Measurements from ENCODE around the gene GUCA2A. TPM values are rescaled to one million over a fixed set of nuclear protein-coding genes. Genes with fewer than 3 reads are reported as not detected.

Gene GUCA2A
- polyA plus RNA-seq, 1 donor, result 68.7 TPM

DNA sequence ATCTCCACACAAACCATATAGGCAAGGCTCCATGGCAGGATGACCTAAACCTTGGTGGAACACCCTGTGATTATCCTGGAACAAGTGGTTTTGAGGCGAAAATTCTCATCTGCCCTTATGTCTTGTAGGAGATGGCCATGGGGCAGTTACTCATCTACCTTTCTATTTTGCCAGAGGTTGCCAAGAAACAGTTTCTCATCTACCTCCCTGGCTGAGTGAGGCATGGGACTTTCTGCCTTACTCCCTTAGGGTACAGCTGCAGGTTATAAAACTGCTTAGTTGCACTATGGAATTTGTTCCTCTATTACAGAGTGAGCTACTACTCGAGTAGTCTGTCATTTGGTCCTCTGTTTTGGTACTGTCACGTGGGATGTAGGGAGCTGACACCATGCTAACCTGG is 31.3 kb upstream of the GUCA2A start:
- DNase-seq, result no peak
- no peaks in the 10 kb centered on the region for H3K9me3 ChIP-seq (ENCODE audit: control insufficient read depth, low read depth, low read length)
- H3K27ac ChIP-seq (ENCODE audit: low read length), result no peak overlapping the region
- no peaks in the 10 kb centered on the region for H3K4me1 ChIP-seq (ENCODE audit: control insufficient read depth, insufficient read depth, low read length)
- no peak overlapping the region for H3K4me3 ChIP-seq (ENCODE audit: low read length)
- no CpG with 5 or more reads among the region's 3 CpGs for WGBS (ENCODE audit: insufficient coverage, low lambda C conversion rate)
- peaks cover 45% of the 10 kb centered on the region for H3K36me3 ChIP-seq (ENCODE audit: control insufficient read depth, insufficient read depth, low read length)
- no peaks in the 10 kb centered on the region for H3K27me3 ChIP-seq (ENCODE audit: control insufficient read depth, insufficient read depth, low read length)

DNA sequence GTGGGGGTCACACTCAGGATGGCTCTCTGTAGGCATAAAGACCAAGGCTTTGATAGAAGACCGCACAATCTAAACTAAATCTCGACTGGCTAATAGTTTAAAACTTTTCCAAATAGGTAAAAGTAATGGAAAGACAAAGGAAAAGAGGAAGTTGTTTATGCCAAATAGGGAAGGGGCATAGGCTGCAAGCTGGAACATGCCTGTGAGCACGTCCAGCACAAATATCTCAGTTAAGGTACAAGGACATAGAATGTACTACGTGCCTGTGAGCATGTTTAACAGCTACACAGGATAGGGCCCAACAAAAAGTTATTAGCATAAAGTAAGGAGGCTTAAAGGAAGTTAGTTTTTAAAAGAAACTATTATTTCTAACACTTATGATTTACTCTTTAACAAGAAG is 27.6 kb upstream of the GUCA2A start:
- no peaks in the 10 kb centered on the region for H3K27me3 ChIP-seq (ENCODE audit: control insufficient read depth, insufficient read depth, low read length)
- H3K36me3 ChIP-seq (ENCODE audit: control insufficient read depth, insufficient read depth, low read length), result peaks cover 54% of the 10 kb centered on the region
- 83% methylated on average over 2 of the region's 4 CpGs for WGBS (ENCODE audit: insufficient coverage, low lambda C conversion rate)
- no peaks in the 10 kb centered on the region for H3K9me3 ChIP-seq (ENCODE audit: control insufficient read depth, low read depth, low read length)
- DNase-seq, result no peak
- no peak overlapping the region for H3K27ac ChIP-seq (ENCODE audit: low read length)
- no peak overlapping the region for H3K4me3 ChIP-seq (ENCODE audit: low read length)
- H3K4me1 ChIP-seq (ENCODE audit: control insufficient read depth, insufficient read depth, low read length), result no peaks in the 10 kb centered on the region

DNA sequence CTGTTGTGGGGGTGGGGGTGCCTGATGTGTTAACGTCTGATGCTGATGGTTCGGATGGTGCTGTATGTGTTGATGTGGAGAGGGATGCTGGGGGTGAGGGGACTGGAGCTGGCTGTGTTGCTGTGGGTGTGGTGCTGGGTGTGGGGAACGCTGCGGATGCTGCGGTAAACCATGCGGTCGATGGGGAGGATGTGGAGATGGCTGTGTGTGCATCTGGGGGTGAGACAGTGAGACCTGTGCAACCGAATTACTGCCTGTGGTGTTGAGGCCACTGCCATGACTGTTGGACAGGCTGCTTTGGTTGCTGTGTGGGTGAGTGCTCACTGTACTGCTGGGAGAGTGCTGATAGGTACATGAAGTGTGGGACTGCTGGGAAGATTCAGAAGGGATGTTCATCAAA is 26.8 kb upstream of the GUCA2A start:
- no peaks in the 10 kb centered on the region for H3K4me1 ChIP-seq (ENCODE audit: control insufficient read depth, insufficient read depth, low read length)
- 92% methylated on average over 5 of the region's 8 CpGs for WGBS (ENCODE audit: insufficient coverage, low lambda C conversion rate)
- H3K9me3 ChIP-seq (ENCODE audit: control insufficient read depth, low read depth, low read length), result no peaks in the 10 kb centered on the region
- H3K27me3 ChIP-seq (ENCODE audit: control insufficient read depth, insufficient read depth, low read length), result no peaks in the 10 kb centered on the region
- no peak overlapping the region for H3K4me3 ChIP-seq (ENCODE audit: low read length)
- DNase-seq, result no peak
- H3K27ac ChIP-seq (ENCODE audit: low read length), result no peak overlapping the region
- H3K36me3 ChIP-seq (ENCODE audit: control insufficient read depth, insufficient read depth, low read length), result peaks cover 56% of the 10 kb centered on the region

DNA sequence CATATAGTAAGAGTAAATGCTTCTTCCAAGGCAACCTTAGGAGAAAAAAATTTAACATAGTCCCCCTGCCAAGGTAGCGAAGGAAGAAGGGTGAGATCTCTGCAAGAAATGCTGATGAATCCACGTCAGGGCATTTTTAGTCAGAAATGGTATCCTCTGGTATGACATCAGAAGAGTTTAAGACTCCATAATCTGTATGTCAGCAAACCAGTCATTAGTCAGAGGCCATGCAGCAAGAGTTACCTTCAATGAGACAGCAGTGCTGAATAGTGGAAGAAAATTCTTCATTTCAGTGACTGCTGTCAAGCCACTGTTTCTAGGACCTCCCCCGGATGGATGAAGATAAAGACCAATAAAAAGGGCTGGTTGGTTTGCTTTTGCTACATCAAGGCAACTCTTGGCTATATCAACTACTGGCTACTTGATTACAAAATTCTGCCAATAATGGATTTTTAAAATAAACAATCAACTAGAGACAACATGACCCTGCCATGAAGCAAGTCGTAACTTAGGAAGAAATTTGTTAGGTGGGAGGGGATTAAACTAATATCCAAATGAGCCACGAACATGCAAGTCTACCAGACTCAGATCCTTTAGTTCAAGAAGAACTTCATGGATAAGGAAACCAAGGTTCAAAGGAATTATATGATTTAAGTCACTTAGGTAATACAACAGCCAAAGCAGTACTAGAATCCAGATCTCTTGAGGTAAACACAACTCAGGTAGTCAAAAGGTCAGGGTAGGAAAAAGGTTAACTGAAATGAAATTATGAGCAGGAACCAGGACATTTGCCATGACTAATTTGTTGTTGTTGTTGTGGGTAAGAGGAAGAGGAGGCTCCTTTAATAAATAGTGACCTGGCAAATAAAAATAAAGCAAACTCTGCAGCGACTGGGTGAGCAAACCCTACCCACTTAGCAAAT is 25.6 kb upstream of the GUCA2A start:
- H3K36me3 ChIP-seq (ENCODE audit: control insufficient read depth, insufficient read depth, low read length), result peaks cover 58% of the 10 kb centered on the region

DNA sequence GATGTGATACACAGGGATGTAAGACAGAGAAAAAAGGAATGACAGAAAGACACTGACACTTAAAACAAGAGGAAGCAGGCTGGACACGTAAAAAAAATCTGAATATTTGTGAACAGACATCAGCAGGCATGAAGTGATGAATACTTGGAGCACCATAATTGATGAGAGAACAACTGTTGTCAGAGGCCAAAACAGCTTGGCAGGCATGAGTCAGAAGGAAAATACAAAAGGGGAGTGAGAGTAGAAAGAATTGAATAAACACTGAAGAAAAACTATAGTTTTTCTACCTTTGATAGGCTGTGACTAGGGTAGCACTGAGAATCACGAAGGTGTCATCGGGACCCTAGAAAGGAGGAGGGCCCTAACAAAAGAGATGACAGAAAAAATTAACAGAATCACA is 21.6 kb upstream of the GUCA2A start:
- H3K27me3 ChIP-seq (ENCODE audit: control insufficient read depth, insufficient read depth, low read length), result no peaks in the 10 kb centered on the region
- H3K9me3 ChIP-seq (ENCODE audit: control insufficient read depth, low read depth, low read length), result no peaks in the 10 kb centered on the region
- no peak overlapping the region for H3K4me3 ChIP-seq (ENCODE audit: low read length)
- no peak overlapping the region for H3K27ac ChIP-seq (ENCODE audit: low read length)
- DNase-seq, result no peak
- peaks cover 59% of the 10 kb centered on the region for H3K36me3 ChIP-seq (ENCODE audit: control insufficient read depth, insufficient read depth, low read length)
- WGBS (ENCODE audit: insufficient coverage, low lambda C conversion rate), result 90% methylated on average over 2 of the region's 3 CpGs
- H3K4me1 ChIP-seq (ENCODE audit: control insufficient read depth, insufficient read depth, low read length), result no peaks in the 10 kb centered on the region

More for the DNA sequence above, 25.6 kb upstream of the GUCA2A start:
- no peaks in the 10 kb centered on the region for H3K9me3 ChIP-seq (ENCODE audit: control insufficient read depth, low read depth, low read length)
- H3K4me3 ChIP-seq (ENCODE audit: low read length), result no peak overlapping the region
- DNase-seq, result no peak
- H3K27me3 ChIP-seq (ENCODE audit: control insufficient read depth, insufficient read depth, low read length), result no peaks in the 10 kb centered on the region
- 100% methylated on average over 1 of the region's 6 CpGs for WGBS (ENCODE audit: insufficient coverage, low lambda C conversion rate)
- no peak overlapping the region for H3K27ac ChIP-seq (ENCODE audit: low read length)
- no peaks in the 10 kb centered on the region for H3K4me1 ChIP-seq (ENCODE audit: control insufficient read depth, insufficient read depth, low read length)

DNA sequence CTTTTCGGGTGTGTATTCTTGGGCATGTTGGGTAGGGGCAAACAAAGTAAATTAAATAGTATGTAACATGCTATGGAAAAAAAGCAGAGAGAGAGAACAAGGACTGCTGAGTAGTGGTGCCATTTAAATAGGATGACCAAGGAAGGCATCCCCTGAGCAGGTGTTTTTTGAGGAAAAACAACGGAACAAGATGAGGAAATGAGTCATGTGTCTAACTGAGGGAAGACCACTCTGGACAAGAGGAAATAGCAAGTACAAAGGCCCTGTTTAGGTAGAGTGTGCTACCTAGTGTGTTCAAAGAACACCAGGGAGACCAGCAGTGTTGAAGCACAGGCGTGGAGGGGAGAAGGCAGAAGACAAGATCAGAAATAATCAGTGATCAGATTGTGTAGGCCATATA is 20.1 kb upstream of the GUCA2A start:
- Histone ChIP-seq H3K27me3 (ENCODE audit: control insufficient read depth, insufficient read depth, low read length) (no peaks in the 10 kb centered on the region), H3K4me3 (ENCODE audit: low read length) (no peak overlapping the region), H3K4me1 (ENCODE audit: control insufficient read depth, insufficient read depth, low read length) (no peaks in the 10 kb centered on the region), H3K36me3 (ENCODE audit: control insufficient read depth, insufficient read depth, low read length) (peaks cover 56% of the 10 kb centered on the region), H3K27ac (ENCODE audit: low read length) (no peak overlapping the region), H3K9me3 (ENCODE audit: control insufficient read depth, low read depth, low read length) (no peaks in the 10 kb centered on the region)
- WGBS (ENCODE audit: insufficient coverage, low lambda C conversion rate), result 100% methylated on average over 1 of the region's 3 CpGs
- no peak for DNase-seq

DNA sequence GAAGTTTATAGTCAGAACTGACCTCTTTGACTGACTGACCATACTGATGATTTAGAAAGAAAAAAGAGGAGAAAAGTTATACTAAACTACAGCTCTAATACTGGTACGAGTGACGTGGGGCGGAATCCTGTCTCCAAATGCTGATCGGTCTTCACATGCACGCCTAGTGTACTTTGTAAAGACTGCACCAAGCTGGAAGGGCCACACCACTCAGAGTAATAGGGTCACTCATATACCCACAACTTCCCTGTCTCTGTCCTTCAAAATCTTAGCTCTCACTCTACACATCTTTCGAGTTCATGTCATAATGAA is 19.4 kb upstream of the GUCA2A start:
- H3K4me3 ChIP-seq (ENCODE audit: low read length), result no peak overlapping the region
- H3K4me1 ChIP-seq (ENCODE audit: control insufficient read depth, insufficient read depth, low read length), result no peaks in the 10 kb centered on the region
- peaks cover 56% of the 10 kb centered on the region for H3K36me3 ChIP-seq (ENCODE audit: control insufficient read depth, insufficient read depth, low read length)
- H3K27ac ChIP-seq (ENCODE audit: low read length), result no peak overlapping the region
- 100% methylated on average over 2 of the region's 6 CpGs for WGBS (ENCODE audit: insufficient coverage, low lambda C conversion rate)
- H3K9me3 ChIP-seq (ENCODE audit: control insufficient read depth, low read depth, low read length), result no peaks in the 10 kb centered on the region
- no peak for DNase-seq
- no peaks in the 10 kb centered on the region for H3K27me3 ChIP-seq (ENCODE audit: control insufficient read depth, insufficient read depth, low read length)

DNA sequence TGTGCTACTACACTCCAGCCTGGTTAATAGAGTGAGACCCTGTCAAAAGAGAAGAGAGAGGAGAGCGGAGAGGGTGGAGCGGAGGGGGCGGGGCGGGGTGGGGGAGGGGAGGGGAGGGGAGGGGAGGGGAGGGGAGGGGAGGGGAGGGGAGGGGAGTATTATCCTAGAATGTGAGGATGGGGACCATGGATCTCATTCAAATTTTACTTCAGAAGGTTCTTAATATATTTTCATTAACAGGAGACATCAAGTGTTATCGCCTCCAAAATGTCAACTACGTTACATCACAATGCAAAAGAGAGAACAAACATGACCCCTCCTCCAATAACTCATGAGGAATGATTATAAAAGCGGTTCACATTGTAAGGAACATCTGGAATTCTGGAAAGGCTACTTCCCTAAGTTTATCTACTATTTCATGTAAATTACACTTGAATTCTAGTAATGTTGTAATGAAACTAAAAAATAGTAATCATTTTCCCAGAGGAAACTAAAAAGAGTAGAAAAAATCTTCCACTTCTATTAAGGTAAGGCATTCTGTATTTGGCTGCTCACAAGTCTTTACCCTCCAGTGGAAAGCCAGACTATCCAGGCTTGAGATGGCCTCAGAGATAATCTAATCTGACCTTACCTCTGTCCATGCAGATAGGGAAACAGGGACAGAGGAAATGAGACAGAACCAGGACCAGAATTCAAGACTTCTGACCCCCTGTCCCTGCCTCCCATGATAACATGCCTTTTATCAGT is 18.8 kb upstream of the GUCA2A start:
- H3K4me1 ChIP-seq (ENCODE audit: control insufficient read depth, insufficient read depth, low read length), result no peaks in the 10 kb centered on the region
- 80% methylated on average over 2 of the region's 7 CpGs for WGBS (ENCODE audit: insufficient coverage, low lambda C conversion rate)
- peaks cover 51% of the 10 kb centered on the region for H3K36me3 ChIP-seq (ENCODE audit: control insufficient read depth, insufficient read depth, low read length)
- no peaks in the 10 kb centered on the region for H3K27me3 ChIP-seq (ENCODE audit: control insufficient read depth, insufficient read depth, low read length)
- no peak for DNase-seq
- H3K27ac ChIP-seq (ENCODE audit: low read length), result no peak overlapping the region
- H3K4me3 ChIP-seq (ENCODE audit: low read length), result no peak overlapping the region
- H3K9me3 ChIP-seq (ENCODE audit: control insufficient read depth, low read depth, low read length), result no peaks in the 10 kb centered on the region

DNA sequence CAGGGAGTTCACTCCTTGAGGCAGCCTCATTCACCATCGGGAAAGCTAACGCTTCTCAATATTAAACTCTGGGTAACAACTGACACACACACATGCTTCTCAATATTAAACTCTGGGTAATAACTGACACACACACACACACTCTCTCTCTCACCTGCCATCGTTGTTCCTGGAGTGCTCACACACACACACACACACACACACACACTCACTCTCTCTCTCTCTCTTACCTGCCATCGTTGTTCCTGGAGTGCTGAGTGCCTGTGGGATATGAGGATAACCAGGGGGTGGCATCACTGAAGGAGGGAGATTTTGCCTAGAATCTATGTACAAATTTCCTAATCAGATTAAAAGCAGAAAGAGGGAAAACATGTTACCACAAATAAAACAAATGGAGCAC is 17.1 kb upstream of the GUCA2A start:
- Histone ChIP-seq H3K27ac (ENCODE audit: low read length) (no peak overlapping the region), H3K4me1 (ENCODE audit: control insufficient read depth, insufficient read depth, low read length) (peaks cover 9% of the 10 kb centered on the region), H3K36me3 (ENCODE audit: control insufficient read depth, insufficient read depth, low read length) (peaks cover 44% of the 10 kb centered on the region), H3K4me3 (ENCODE audit: low read length) (no peak overlapping the region), H3K9me3 (ENCODE audit: control insufficient read depth, low read depth, low read length) (no peaks in the 10 kb centered on the region), H3K27me3 (ENCODE audit: control insufficient read depth, insufficient read depth, low read length) (no peaks in the 10 kb centered on the region)
- WGBS (ENCODE audit: insufficient coverage, low lambda C conversion rate), result no CpG with 5 or more reads among the region's 4 CpGs
- DNase-seq, result no peak

DNA sequence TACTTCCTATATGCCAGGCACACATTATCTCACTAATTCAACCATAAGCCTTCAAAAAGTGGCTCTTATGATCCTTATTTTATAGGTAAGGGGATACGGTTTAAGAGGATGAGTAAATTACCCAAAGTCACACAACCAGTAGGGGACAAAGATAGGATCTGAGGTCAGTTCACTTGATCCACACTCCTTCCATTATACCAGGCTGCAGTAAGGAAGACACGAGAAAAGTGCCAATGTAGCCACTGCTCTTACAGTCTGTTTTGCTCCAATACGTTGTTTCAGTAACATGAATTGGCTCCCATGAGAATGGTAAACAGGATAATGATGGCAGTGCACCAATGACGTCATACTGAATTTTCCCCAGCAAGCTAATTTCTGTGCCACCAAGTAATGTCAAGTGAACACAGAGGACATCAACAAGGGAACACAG is 15.4 kb upstream of the GUCA2A start:
- peaks cover 36% of the 10 kb centered on the region for H3K36me3 ChIP-seq (ENCODE audit: control insufficient read depth, insufficient read depth, low read length)

More for the DNA sequence above, 15.4 kb upstream of the GUCA2A start:
- DNase-seq, result no peak
- no peaks in the 10 kb centered on the region for H3K27me3 ChIP-seq (ENCODE audit: control insufficient read depth, insufficient read depth, low read length)
- no CpG with 5 or more reads among the region's 4 CpGs for WGBS (ENCODE audit: insufficient coverage, low lambda C conversion rate)
- H3K27ac ChIP-seq (ENCODE audit: low read length), result no peak overlapping the region
- H3K4me1 ChIP-seq (ENCODE audit: control insufficient read depth, insufficient read depth, low read length), result peaks cover 9% of the 10 kb centered on the region
- no peak overlapping the region for H3K4me3 ChIP-seq (ENCODE audit: low read length)
- no peaks in the 10 kb centered on the region for H3K9me3 ChIP-seq (ENCODE audit: control insufficient read depth, low read depth, low read length)

All from large intestine (tissue), 3 donors.